K562 (cell line): Measurements from ENCODE around the gene NTRK2. TPM values are rescaled to one million over a fixed set of nuclear protein-coding genes. Genes with fewer than 3 reads are reported as not detected.

Experiments used
- ATAC-seq: fragments of 200-7000 bp; cut with Tn5 transposase; 3 replicates; pipeline ENCODE4 v1.9.1; 2020; ENCODE audit warnings: moderate library complexity
- BruUV-seq: library from RNA; stranded (reverse); fragments of 400-500 nt; replicated peaks from 2 replicates; lab custom pipeline; 2021; lab: Mats Ljungman, UMichigan
- CTCF ChIA-PET: fragments of 300-600 bp; formaldehyde crosslinking; extraction: SDS; loops from one replicate; lab custom pipeline; 2021; ENCODE audit warnings: low intra/inter-chr PET ratio; lab: Yijun Ruan, JAX
- POLR2A ChIA-PET: fragments of 300-600, 350-650 bp; sonication (Branson Sonifier 250); formaldehyde crosslinking; extraction: SDS; loops from one replicate; lab custom pipeline; 2021; ENCODE audit warnings: antibody characterized with exemption, inconsistent platforms; lab: Yijun Ruan, JAX
- DNase-seq, 4 experiments: peaks; one replicate each; pipeline versions ENCODE4 v3.0.0 to v3.0.0-alpha.2; 2011 to 2018; ENCODE audit warnings: low spot score in 3 of 4, mixed read lengths in 3 of 4; ENCODE audit errors: extremely low read depth in 1 of 4
- FAIRE-seq: peaks from 2 replicates; lab custom pipeline; 2011; peaks lifted over from hg19 to GRCh38; lab: Jason Lieb, UNC
- H2AFZ ChIP-seq: 2 replicates; pipeline ENCODE4 v1.6.0; 2011; ENCODE audit warnings: low read depth, low read length, control low read depth, inconsistent platforms
- H3K27ac ChIP-seq: fragments of 200-600 bp; 3 replicates; pipeline ENCODE4 v1.8.0; 2011; ENCODE audit warnings: low read depth, mild to moderate bottlenecking, control low read depth, inconsistent platforms, low read length, moderate library complexity, mixed read lengths; ENCODE audit errors: extremely low read depth
- H3K27me3 ChIP-seq, 2 experiments: fragments of 300-600 bp in 1 of 2; 2 replicates in 1 of 2; 3 replicates in 1 of 2; pipeline versions ENCODE4 v1.6.0 to v1.8.0; 2011; ENCODE audit warnings: inconsistent platforms in 2 of 2, low read length in 2 of 2, mild to moderate bottlenecking in 1 of 2, mixed read lengths in 1 of 2, moderate library complexity in 1 of 2; ENCODE audit not compliant: control insufficient read depth in 2 of 2, insufficient read depth in 2 of 2
- H3K36me3 ChIP-seq: fragments of 300-600 bp; 3 replicates; pipeline ENCODE4 v1.8.0; 2011; ENCODE audit warnings: mild to moderate bottlenecking, low read length, inconsistent platforms; ENCODE audit not compliant: control insufficient read depth, insufficient read depth
- H3K4me1 ChIP-seq, 2 experiments: fragments of 200-600 bp in 1 of 2; replicated peaks in 1 of 2; 2 replicates in 1 of 2; 3 replicates in 1 of 2; pipeline versions ENCODE4 v1.5.1 to v1.8.0; 2011; ENCODE audit warnings: inconsistent platforms in 2 of 2, low read length in 2 of 2, mild to moderate bottlenecking in 1 of 2, mixed read lengths in 1 of 2, moderate library complexity in 1 of 2; ENCODE audit not compliant: control insufficient read depth in 2 of 2, insufficient read depth in 2 of 2
- H3K4me2 ChIP-seq: 2 replicates; pipeline ENCODE4 v1.6.1; 2011; ENCODE audit warnings: low read length, control low read depth, inconsistent platforms, mixed read lengths; ENCODE audit not compliant: insufficient read depth
- H3K4me3 ChIP-seq: fragments of 200-600 bp; sonication (generic), shearing (Covaris generic); 2 replicates; pipeline ENCODE4 v1.5.1; 2016; ENCODE audit warnings: control low read depth, inconsistent platforms
- H3K79me2 ChIP-seq: fragments of 200-600 bp; 3 replicates; pipeline ENCODE4 v1.8.0; 2011; ENCODE audit warnings: low read length, inconsistent platforms; ENCODE audit not compliant: control insufficient read depth, insufficient read depth
- H3K9ac ChIP-seq, 2 experiments: 2 replicates each; pipeline versions ENCODE4 v1.6.0 to v1.6.1; 2011; ENCODE audit warnings: low read depth in 2 of 2, low read length in 2 of 2, control low read depth in 1 of 2, inconsistent platforms in 1 of 2, mild to moderate bottlenecking in 1 of 2, mixed read lengths in 1 of 2; ENCODE audit not compliant: insufficient read depth in 1 of 2
- H3K9me1 ChIP-seq: one replicate; pipeline ENCODE4 v1.6.0; 2011; ENCODE audit warnings: inconsistent platforms, mild to moderate bottlenecking, low read length, moderate library complexity; ENCODE audit not compliant: control insufficient read depth, insufficient read depth
- H3K9me3 ChIP-seq: replicated peaks from 2 replicates; pipeline ENCODE4 v1.5.1; 2011; ENCODE audit warnings: low read depth, low read length, inconsistent platforms; ENCODE audit not compliant: control insufficient read depth, insufficient read depth
- H4K20me1 ChIP-seq: replicated peaks from 2 replicates; pipeline ENCODE4 v1.6.1; 2011; ENCODE audit warnings: low read length, inconsistent platforms, mixed read lengths; ENCODE audit not compliant: control insufficient read depth, insufficient read depth
- HMGN3 ChIP-seq: IDR thresholded peaks from 2 replicates; pipeline ENCODE4 v1.6.1; 2011; ENCODE audit warnings: borderline replicate concordance, low read depth, mild to moderate bottlenecking, mixed read lengths, low read length; ENCODE audit not compliant: insufficient read length; ENCODE audit errors: extremely low read depth
- NFATC3 ChIP-seq: fragments of 450-650 bp; IDR thresholded peaks from 2 replicates; pipeline ENCODE4 v1.6.1; 2017; ENCODE audit warnings: mild to moderate bottlenecking
- PHF8 ChIP-seq: fragments of 200-600 bp; sonication (generic); IDR thresholded peaks from 2 replicates; pipeline ENCODE4 v1.6.1; 2012; ENCODE audit warnings: mixed run types, mild to moderate bottlenecking, inconsistent platforms, low read length, moderate library complexity, borderline replicate concordance
- RBM34 ChIP-seq: fragments of 200-400 bp; formaldehyde crosslinking; IDR thresholded peaks from 2 replicates; pipeline ENCODE4 v1.6.1; 2018; ENCODE audit warnings: low read length, borderline replicate concordance; ENCODE audit not compliant: insufficient read depth
- XRCC4 ChIP-seq: IDR thresholded peaks from one replicate; pipeline ENCODE4 v1.6.1; 2011; ENCODE audit not compliant: insufficient read depth, insufficient read length; ENCODE audit errors: extremely low read depth
- ZC3H4 ChIP-seq: sonication (generic); formaldehyde crosslinking; IDR thresholded peaks from 2 replicates; pipeline ENCODE4 v1.9.0; 2021; ENCODE audit warnings: missing genetic modification reagents, borderline replicate concordance
- ZNF253 ChIP-seq: fragments of 250-450 bp; sonication (Bioruptor Pico); conservative IDR thresholded peaks from 2 replicates; pipeline ENCODE4 v1.6.1; 2021; ENCODE audit warnings: mild to moderate bottlenecking
- ZNF830 ChIP-seq: fragments of 250-450 bp; sonication (Bioruptor Pico); IDR thresholded peaks from 2 replicates; pipeline ENCODE4 v1.5.0; 2021; ENCODE audit warnings: mild to moderate bottlenecking
- WGBS: fragments of 100-300 bp; shearing (Covaris generic); methylation state at CpG from one replicate; pipeline ENCODE4 v1.1.6; 2016; ENCODE audit warnings: low coverage, mixed read lengths; ENCODE audit not compliant: insufficient coverage; ENCODE audit errors: missing lambda C conversion rate; 5-methylcytosine and 5-hydroxymethylcytosine counted together
- in situ Hi-C: fragments of 300-500 bp; cut with MboI; formaldehyde crosslinking; loops from 4 replicates; pipeline ENCODE4 v1.15.0; 2018; ENCODE audit warnings: inconsistent platforms, mixed read lengths
- intact Hi-C: fragments of 100-400 bp; cut with micrococcal nuclease; formaldehyde crosslinking; loops from 2 replicates; pipeline ENCODE4 v1.14.2; 2022
- polyA plus RNA-seq, 8 experiments: library from polyadenylated mRNA; depleted of rRNA in 4 of 8; stranded (reverse) in 5 of 8; unstranded in 3 of 8; fragments of >200 nt; fragmentation: Nextera tagmentation in 2 of 8; fragmentation: Illumina TruSeq in 1 of 8; extraction: Ambion mirVana in 2 of 8; extraction: Trizol in 1 of 8; gene quantifications; 2 replicates each; pipeline versions ENCODE4 v1.2.1 to v1.2.3, GENCODE V29; 2011 to 2014; ENCODE audit warnings: inconsistent platforms in 1 of 8, missing spikeins in 1 of 8
- total RNA-seq, 7 experiments: library from RNA; depleted of rRNA in 6 of 7; stranded (reverse); fragments of >200 nt in 6 of 7; fragmentation: Illumina TruSeq in 2 of 7; extraction: Trizol in 2 of 7; gene quantifications; 2 replicates each; pipeline versions ENCODE4 v1.2.1 to v1.2.3, GENCODE V29; 2011 to 2021; ENCODE audit warnings: low replicate concordance in 1 of 7
- TF ChIP-seq, protein P1 (sequence below), 3 experiments: IDR thresholded peaks in 2 of 3; conservative IDR thresholded peaks in 1 of 3; 2 replicates each; pipeline ENCODE4 v1.5.1; 2011 to 2012; ENCODE audit warnings: low read length in 3 of 3, mild to moderate bottlenecking in 3 of 3, control low read depth in 2 of 3, improper control_type of control experiment in 1 of 3, inconsistent platforms in 1 of 3, low read depth in 1 of 3, mixed read lengths in 1 of 3, moderate library complexity in 1 of 3; ENCODE audit not compliant: insufficient read depth in 2 of 3
- TF ChIP-seq, protein P2 (sequence below): fragments of 450-650 bp; IDR thresholded peaks from 2 replicates; pipeline ENCODE4 v1.6.1; 2016; ENCODE audit warnings: missing biosample characterization, missing genetic modification characterization
- TF ChIP-seq, protein P3 (sequence below): fragments of 450-650 bp; formaldehyde crosslinking; IDR thresholded peaks from 2 replicates; pipeline ENCODE4 v1.4.0; 2020; ENCODE audit warnings: mild to moderate bottlenecking, moderate library complexity
- TF ChIP-seq, protein P4 (sequence below): fragments of 200-800 bp; sonication (Bioruptor generic); IDR thresholded peaks from 2 replicates; pipeline ENCODE4 v1.6.1; 2017; ENCODE audit warnings: missing genetic modification characterization, missing compliant biosample characterization
- TF ChIP-seq, protein P5 (sequence below): fragments of 450-650 bp; IDR thresholded peaks from 2 replicates; pipeline ENCODE4 v1.6.1; 2018; ENCODE audit not compliant: partially characterized antibody

NTRK2 gene
- total and polyA plus RNA-seq, 9 of the 15 experiments (the other 6 are each of a cell fraction or from before 2014, with no cell fraction given): not detected

DNA sequence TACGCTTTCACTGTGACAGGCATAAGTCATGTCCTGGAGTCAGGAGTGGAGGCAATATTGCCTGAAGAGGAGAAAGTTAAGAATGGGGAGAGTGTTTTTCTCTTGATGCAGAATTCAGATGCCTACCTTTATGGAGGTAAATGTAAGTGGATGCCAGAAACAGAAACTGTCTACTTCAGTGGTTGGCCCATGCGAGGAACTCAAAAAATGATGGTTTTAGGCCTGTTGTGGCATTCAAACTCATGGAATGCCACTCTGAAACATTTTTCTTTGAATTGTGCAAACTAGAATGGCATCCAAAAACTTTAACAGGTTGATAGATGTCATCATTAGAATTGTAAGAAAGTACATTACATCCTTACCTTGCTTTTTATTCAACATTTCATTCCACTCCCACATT, 47.7 kb upstream of the NTRK2 start:
- H3K36me3 ChIP-seq: no peaks in the 10 kb centered on the region
- ATAC-seq (no peak), FAIRE-seq (no peak), DNase-seq (no peak)
- H3K4me2 ChIP-seq: no peak overlapping the region
- 0% methylated on average over 2 of the region's 2 CpGs for WGBS
- TF ChIP-seq ZC3H4 (no peak), HMGN3 (no peak), PHF8 (no peak), ZNF253 (CRISPR knock-in tag) (no peak), XRCC4 (no peak), RBM34 (no peak), ZNF830 (no peak), NFATC3 (no peak)
- TF ChIP-seq, protein P1, sequence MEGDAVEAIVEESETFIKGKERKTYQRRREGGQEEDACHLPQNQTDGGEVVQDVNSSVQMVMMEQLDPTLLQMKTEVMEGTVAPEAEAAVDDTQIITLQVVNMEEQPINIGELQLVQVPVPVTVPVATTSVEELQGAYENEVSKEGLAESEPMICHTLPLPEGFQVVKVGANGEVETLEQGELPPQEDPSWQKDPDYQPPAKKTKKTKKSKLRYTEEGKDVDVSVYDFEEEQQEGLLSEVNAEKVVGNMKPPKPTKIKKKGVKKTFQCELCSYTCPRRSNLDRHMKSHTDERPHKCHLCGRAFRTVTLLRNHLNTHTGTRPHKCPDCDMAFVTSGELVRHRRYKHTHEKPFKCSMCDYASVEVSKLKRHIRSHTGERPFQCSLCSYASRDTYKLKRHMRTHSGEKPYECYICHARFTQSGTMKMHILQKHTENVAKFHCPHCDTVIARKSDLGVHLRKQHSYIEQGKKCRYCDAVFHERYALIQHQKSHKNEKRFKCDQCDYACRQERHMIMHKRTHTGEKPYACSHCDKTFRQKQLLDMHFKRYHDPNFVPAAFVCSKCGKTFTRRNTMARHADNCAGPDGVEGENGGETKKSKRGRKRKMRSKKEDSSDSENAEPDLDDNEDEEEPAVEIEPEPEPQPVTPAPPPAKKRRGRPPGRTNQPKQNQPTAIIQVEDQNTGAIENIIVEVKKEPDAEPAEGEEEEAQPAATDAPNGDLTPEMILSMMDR (IDR thresholded peaks at IDR 0.05 in 2 of 3, conservative IDR thresholded peaks at IDR 0.05 in 1 of 3; ENCODE audit: insufficient read depth in 2 of 3, low read depth in 1 of 3, low read length in 3 of 3): no peak
- TF ChIP-seq, protein P2, sequence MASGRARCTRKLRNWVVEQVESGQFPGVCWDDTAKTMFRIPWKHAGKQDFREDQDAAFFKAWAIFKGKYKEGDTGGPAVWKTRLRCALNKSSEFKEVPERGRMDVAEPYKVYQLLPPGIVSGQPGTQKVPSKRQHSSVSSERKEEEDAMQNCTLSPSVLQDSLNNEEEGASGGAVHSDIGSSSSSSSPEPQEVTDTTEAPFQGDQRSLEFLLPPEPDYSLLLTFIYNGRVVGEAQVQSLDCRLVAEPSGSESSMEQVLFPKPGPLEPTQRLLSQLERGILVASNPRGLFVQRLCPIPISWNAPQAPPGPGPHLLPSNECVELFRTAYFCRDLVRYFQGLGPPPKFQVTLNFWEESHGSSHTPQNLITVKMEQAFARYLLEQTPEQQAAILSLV: no peak
- TF ChIP-seq, protein P3, sequence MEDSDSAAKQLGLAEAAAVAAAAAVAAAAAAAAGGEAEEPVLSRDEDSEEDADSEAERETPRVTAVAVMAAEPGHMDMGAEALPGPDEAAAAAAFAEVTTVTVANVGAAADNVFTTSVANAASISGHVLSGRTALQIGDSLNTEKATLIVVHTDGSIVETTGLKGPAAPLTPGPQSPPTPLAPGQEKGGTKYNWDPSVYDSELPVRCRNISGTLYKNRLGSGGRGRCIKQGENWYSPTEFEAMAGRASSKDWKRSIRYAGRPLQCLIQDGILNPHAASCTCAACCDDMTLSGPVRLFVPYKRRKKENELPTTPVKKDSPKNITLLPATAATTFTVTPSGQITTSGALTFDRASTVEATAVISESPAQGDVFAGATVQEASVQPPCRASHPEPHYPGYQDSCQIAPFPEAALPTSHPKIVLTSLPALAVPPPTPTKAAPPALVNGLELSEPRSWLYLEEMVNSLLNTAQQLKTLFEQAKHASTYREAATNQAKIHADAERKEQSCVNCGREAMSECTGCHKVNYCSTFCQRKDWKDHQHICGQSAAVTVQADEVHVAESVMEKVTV: no peak
- TF ChIP-seq, protein P4, sequence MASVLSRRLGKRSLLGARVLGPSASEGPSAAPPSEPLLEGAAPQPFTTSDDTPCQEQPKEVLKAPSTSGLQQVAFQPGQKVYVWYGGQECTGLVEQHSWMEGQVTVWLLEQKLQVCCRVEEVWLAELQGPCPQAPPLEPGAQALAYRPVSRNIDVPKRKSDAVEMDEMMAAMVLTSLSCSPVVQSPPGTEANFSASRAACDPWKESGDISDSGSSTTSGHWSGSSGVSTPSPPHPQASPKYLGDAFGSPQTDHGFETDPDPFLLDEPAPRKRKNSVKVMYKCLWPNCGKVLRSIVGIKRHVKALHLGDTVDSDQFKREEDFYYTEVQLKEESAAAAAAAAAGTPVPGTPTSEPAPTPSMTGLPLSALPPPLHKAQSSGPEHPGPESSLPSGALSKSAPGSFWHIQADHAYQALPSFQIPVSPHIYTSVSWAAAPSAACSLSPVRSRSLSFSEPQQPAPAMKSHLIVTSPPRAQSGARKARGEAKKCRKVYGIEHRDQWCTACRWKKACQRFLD (CRISPR knock-in tag): no peak
- TF ChIP-seq, protein P5, sequence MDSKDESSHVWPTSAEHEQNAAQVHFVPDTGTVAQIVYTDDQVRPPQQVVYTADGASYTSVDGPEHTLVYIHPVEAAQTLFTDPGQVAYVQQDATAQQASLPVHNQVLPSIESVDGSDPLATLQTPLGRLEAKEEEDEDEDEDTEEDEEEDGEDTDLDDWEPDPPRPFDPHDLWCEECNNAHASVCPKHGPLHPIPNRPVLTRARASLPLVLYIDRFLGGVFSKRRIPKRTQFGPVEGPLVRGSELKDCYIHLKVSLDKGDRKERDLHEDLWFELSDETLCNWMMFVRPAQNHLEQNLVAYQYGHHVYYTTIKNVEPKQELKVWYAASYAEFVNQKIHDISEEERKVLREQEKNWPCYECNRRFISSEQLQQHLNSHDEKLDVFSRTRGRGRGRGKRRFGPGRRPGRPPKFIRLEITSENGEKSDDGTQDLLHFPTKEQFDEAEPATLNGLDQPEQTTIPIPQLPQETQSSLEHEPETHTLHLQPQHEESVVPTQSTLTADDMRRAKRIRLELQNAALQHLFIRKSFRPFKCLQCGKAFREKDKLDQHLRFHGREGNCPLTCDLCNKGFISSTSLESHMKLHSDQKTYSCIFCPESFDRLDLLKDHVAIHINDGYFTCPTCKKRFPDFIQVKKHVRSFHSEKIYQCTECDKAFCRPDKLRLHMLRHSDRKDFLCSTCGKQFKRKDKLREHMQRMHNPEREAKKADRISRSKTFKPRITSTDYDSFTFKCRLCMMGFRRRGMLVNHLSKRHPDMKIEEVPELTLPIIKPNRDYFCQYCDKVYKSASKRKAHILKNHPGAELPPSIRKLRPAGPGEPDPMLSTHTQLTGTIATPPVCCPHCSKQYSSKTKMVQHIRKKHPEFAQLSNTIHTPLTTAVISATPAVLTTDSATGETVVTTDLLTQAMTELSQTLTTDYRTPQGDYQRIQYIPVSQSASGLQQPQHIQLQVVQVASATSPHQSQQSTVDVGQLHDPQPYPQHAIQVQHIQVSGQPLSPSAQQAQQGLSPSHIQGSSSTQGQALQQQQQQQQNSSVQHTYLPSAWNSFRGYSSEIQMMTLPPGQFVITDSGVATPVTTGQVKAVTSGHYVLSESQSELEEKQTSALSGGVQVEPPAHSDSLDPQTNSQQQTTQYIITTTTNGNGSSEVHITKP: no peak
- no peak overlapping the region for H3K27ac ChIP-seq
- H3K27me3 ChIP-seq: no peaks in the 10 kb centered on the region
- H3K9me1 ChIP-seq: no peaks in the 10 kb centered on the region
- H2AFZ ChIP-seq: no peak overlapping the region
- no peaks in the 10 kb centered on the region for H3K4me1 ChIP-seq
- intact Hi-C loops (no loop called here), in situ Hi-C loops (no loop called here)
- BruUV-seq: no TSS peak
- H3K9ac ChIP-seq: no peak overlapping the region
- no peaks in the 10 kb centered on the region for H4K20me1 ChIP-seq
- no peaks in the 10 kb centered on the region for H3K9me3 ChIP-seq
- H3K79me2 ChIP-seq: no peaks in the 10 kb centered on the region
- no peak overlapping the region for H3K4me3 ChIP-seq
- CTCF ChIA-PET: no interaction called here
- POLR2A ChIA-PET: no interaction called here
